GM12878 (cell line): ENCODE data around the gene CACNA1B. TPM values are rescaled to one million over a fixed set of nuclear protein-coding genes. Genes with fewer than 3 reads are reported as not detected.

ENCODE experiments used
- ATAC-seq: fragments of 200-7000 bp; cut with Tn5 transposase; 3 replicates; pipeline ENCODE4 v1.9.1; 2020; ENCODE audit warnings: mild to moderate bottlenecking, moderate library complexity
- BruUV-seq: library from RNA; stranded (reverse); fragments of 400-500 nt; replicated peaks from 2 replicates; lab custom pipeline; 2021; lab: Mats Ljungman, UMichigan
- CTCF ChIA-PET: fragments of 300-600 bp; sonication (Branson Sonifier 250); formaldehyde crosslinking; extraction: SDS; loops from one replicate; lab custom pipeline; 2021; ENCODE audit warnings: inconsistent platforms; lab: Yijun Ruan, JAX
- POLR2A ChIA-PET: fragments of 350-600 bp; formaldehyde crosslinking; extraction: SDS; loops from one replicate; lab custom pipeline; 2021; ENCODE audit warnings: inconsistent platforms; lab: Charles Lee
- RAD21 ChIA-PET: fragments of 300-600 bp; sonication (Branson Sonifier 250); formaldehyde crosslinking; loops from one replicate; lab custom pipeline; 2023; ENCODE audit warnings: antibody characterized with exemption; ENCODE audit not compliant: unreplicated experiment; lab: Charles Lee
- SMC1A ChIA-PET: fragments of 300-600 bp; sonication (Branson Sonifier 250); formaldehyde crosslinking; loops from one replicate; lab custom pipeline; 2023; ENCODE audit not compliant: unreplicated experiment, uncharacterized antibody; lab: Charles Lee
- DNase-seq: peaks from one replicate; pipeline ENCODE4 v3.0.0-alpha.2; 2011; ENCODE audit warnings: low read depth, low spot score
- FAIRE-seq: peaks from 3 replicates; lab custom pipeline; 2011; peaks lifted over from hg19 to GRCh38; lab: Jason Lieb, UNC
- H2AFZ ChIP-seq: 2 replicates; pipeline ENCODE4 v1.6.0; 2011; ENCODE audit warnings: low read depth, low read length, control low read depth; ENCODE audit not compliant: control insufficient read depth
- H3K27ac ChIP-seq: 2 replicates; pipeline ENCODE4 v1.5.1; 2011; ENCODE audit warnings: control low read depth; ENCODE audit not compliant: control insufficient read depth, insufficient read depth
- H3K27me3 ChIP-seq, 2 experiments: replicated peaks in 1 of 2; 2 replicates each; pipeline versions ENCODE4 v1.6.0 to v1.6.1; 2011; ENCODE audit warnings: low read length in 1 of 2; ENCODE audit not compliant: control insufficient read depth in 2 of 2, insufficient read depth in 2 of 2
- H3K36me3 ChIP-seq, 2 experiments: 2 replicates each; pipeline ENCODE4 v1.5.1; 2011; ENCODE audit warnings: low read length in 1 of 2; ENCODE audit not compliant: control insufficient read depth in 2 of 2, insufficient read depth in 2 of 2
- H3K4me1 ChIP-seq: 2 replicates; pipeline ENCODE4 v1.6.1; 2011; ENCODE audit warnings: mild to moderate bottlenecking, low read length, moderate library complexity, mixed read lengths; ENCODE audit not compliant: control insufficient read depth, insufficient read depth
- H3K4me2 ChIP-seq: 2 replicates; pipeline ENCODE4 v1.6.0; 2011; ENCODE audit warnings: control low read depth; ENCODE audit not compliant: control insufficient read depth, insufficient read depth
- H3K4me3 ChIP-seq: fragments of 200-600 bp; sonication (generic); 2 replicates; pipeline ENCODE4 v1.5.1; 2016
- H3K79me2 ChIP-seq: 2 replicates; pipeline ENCODE4 v1.6.0; 2011; ENCODE audit warnings: low read length; ENCODE audit not compliant: control insufficient read depth, insufficient read depth
- H3K9ac ChIP-seq: 2 replicates; pipeline ENCODE4 v1.8.0; 2011; ENCODE audit warnings: low read length, control low read depth, mixed read lengths; ENCODE audit not compliant: control insufficient read depth, insufficient read depth
- H3K9me3 ChIP-seq: replicated peaks from 3 replicates; pipeline ENCODE4 v1.5.1; 2011; ENCODE audit warnings: mild to moderate bottlenecking, low read length; ENCODE audit not compliant: control insufficient read depth, insufficient read depth
- H4K20me1 ChIP-seq: 2 replicates; pipeline ENCODE4 v1.6.0; 2011; ENCODE audit not compliant: control insufficient read depth, insufficient read depth
- ATF2 ChIP-seq: IDR thresholded peaks from 2 replicates; pipeline ENCODE4 v1.6.1; 2012; ENCODE audit warnings: low read length, inconsistent platforms
- HCFC1 ChIP-seq: fragments of 150-350 bp; IDR thresholded peaks from 2 replicates; pipeline ENCODE4 v1.6.1; 2014; ENCODE audit warnings: low read length
- HDAC2 ChIP-seq: fragments of 200-600 bp; sonication (generic); IDR thresholded peaks from 2 replicates; pipeline ENCODE4 v1.6.1; 2017
- LARP7 ChIP-seq: fragments of 450-650 bp; IDR thresholded peaks from 2 replicates; pipeline ENCODE4 v1.6.1; 2017; ENCODE audit warnings: mild to moderate bottlenecking
- NFIC ChIP-seq: IDR thresholded peaks from 2 replicates; pipeline ENCODE4 v1.6.1; 2012; ENCODE audit warnings: low read depth, mild to moderate bottlenecking, inconsistent platforms, low read length, moderate library complexity
- PAX8 ChIP-seq: fragments of 450-650 bp; IDR thresholded peaks from 2 replicates; pipeline ENCODE4 v1.6.1; 2017; ENCODE audit warnings: mild to moderate bottlenecking, moderate library complexity
- SMAD5 ChIP-seq: IDR thresholded peaks from 2 replicates; pipeline ENCODE4 v1.6.1; 2016; ENCODE audit warnings: antibody characterized with exemption, low read depth
- SREBF2 ChIP-seq: IDR thresholded peaks from 2 replicates; pipeline ENCODE4 v1.6.1; 2012; ENCODE audit warnings: mild to moderate bottlenecking, low read length
- STAT3 ChIP-seq: IDR thresholded peaks from 2 replicates; pipeline ENCODE4 v1.6.1; 2011; ENCODE audit warnings: low read depth, low read length, improper control_type of control experiment
- YBX1 ChIP-seq: fragments of 450-650 bp; IDR thresholded peaks from 2 replicates; pipeline ENCODE4 v1.6.1; 2016; ENCODE audit warnings: antibody characterized with exemption
- ZNF622 ChIP-seq: fragments of 450-650 bp; IDR thresholded peaks from 2 replicates; pipeline ENCODE4 v1.6.1; 2017; ENCODE audit warnings: mild to moderate bottlenecking, inconsistent platforms
- WGBS: methylation state at CpG from one replicate; pipeline ENCODE4 v1.1.6; 2016; ENCODE audit warnings: low lambda C conversion rate; ENCODE audit not compliant: insufficient replicate concordance, insufficient coverage; ENCODE audit errors: missing lambda C conversion rate; 5-methylcytosine and 5-hydroxymethylcytosine counted together
- in situ Hi-C: fragments of 300-500 bp; cut with MboI; formaldehyde crosslinking; loops from 9 replicates; pipeline ENCODE4 v1.14.3; 2018; ENCODE audit warnings: mixed read lengths
- intact Hi-C: fragments of 100-400 bp; cut with micrococcal nuclease; formaldehyde crosslinking; loops from one replicate; pipeline ENCODE4 v1.14.2; 2022; ENCODE audit not compliant: unreplicated experiment
- polyA plus RNA-seq, 11 experiments: library from polyadenylated mRNA; depleted of rRNA in 4 of 11; unstranded in 6 of 11; stranded (reverse) in 5 of 11; fragments of >200 nt; fragmentation: Nextera tagmentation in 4 of 11; fragmentation: Illumina TruSeq in 1 of 11; extraction: Ambion mirVana in 4 of 11; extraction: Trizol in 1 of 11; gene quantifications; 1 replicate in 1 of 11; 2 replicates in 10 of 11; pipeline versions ENCODE4 v1.2.1 to v1.2.3, GENCODE V29; 2011 to 2016; ENCODE audit warnings: inconsistent platforms in 2 of 11, missing spikeins in 2 of 11, low read depth in 1 of 11
- total RNA-seq, 4 experiments: library from RNA; depleted of rRNA in 3 of 4; stranded (reverse); fragments of >200 nt in 3 of 4; fragmentation: Illumina TruSeq in 1 of 4; extraction: Trizol in 1 of 4; gene quantifications; 2 replicates each; pipeline versions ENCODE4 v1.2.1 to v1.2.3, GENCODE V29; 2013 to 2021
- TF ChIP-seq, protein P1 (sequence below): fragments of 450-650 bp; IDR thresholded peaks from 2 replicates; pipeline ENCODE4 v1.6.1; 2017; ENCODE audit warnings: low read depth, mild to moderate bottlenecking, moderate library complexity
- TF ChIP-seq, protein P2 (sequence below): IDR thresholded peaks from 2 replicates; pipeline ENCODE4 v1.6.1; 2012; ENCODE audit warnings: low read depth, low read length, improper control_type of control experiment

Gene CACNA1B
- total and polyA plus RNA-seq, 10 of the 15 experiments (the other 5 are each of a cell fraction or from before 2014, with no cell fraction given): 0.01 to 0.03 (median 0.01) TPM; not detected in 7

DNA sequence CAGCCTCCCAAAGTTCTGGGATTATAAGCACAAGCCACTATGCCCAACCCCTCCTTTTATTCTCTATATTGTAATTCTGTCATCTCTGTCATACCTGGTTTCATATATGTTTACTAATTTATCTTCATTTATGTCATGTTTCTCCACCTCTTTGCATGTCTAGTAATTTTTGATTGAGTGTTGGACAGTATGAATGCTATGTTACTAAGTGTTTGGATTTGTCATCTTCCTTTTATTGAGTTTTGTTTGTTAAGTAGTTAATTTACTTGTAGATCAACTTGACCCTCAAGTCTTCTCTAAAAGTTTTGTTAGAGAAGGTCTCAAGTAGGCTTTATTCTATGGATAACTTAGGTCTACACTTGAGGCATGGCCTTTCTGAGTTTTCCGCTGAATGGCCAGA lies 17.2 kb upstream of the CACNA1B start:
- TF ChIP-seq ZNF622 (no peak), YBX1 (no peak), PAX8 (no peak), SREBF2 (no peak)
- TF ChIP-seq, protein P1, sequence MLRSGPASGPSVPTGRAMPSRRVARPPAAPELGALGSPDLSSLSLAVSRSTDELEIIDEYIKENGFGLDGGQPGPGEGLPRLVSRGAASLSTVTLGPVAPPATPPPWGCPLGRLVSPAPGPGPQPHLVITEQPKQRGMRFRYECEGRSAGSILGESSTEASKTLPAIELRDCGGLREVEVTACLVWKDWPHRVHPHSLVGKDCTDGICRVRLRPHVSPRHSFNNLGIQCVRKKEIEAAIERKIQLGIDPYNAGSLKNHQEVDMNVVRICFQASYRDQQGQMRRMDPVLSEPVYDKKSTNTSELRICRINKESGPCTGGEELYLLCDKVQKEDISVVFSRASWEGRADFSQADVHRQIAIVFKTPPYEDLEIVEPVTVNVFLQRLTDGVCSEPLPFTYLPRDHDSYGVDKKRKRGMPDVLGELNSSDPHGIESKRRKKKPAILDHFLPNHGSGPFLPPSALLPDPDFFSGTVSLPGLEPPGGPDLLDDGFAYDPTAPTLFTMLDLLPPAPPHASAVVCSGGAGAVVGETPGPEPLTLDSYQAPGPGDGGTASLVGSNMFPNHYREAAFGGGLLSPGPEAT: no peak
- Histone ChIP-seq H3K9me3 (no peaks in the 10 kb centered on the region; the same call in 2 of the 3 replicates), H3K9ac (no peak overlapping the region), H3K4me1 (no peaks in the 10 kb centered on the region), H3K27ac (no peak overlapping the region), H3K4me2 (no peak overlapping the region), H3K27me3 (no peaks in the 10 kb centered on the region), H2AFZ (no peak overlapping the region), H3K4me3 (no peak overlapping the region), H3K79me2 (no peaks in the 10 kb centered on the region), H3K36me3 (no peaks in the 10 kb centered on the region), H4K20me1 (no peaks in the 10 kb centered on the region)
- ChIA-PET POLR2A (no interaction called here), SMC1A (no interaction called here), CTCF (no interaction called here), RAD21 (no interaction called here)
- 93% methylated on average over 1 of the region's 1 CpG for WGBS
- ATAC-seq (no peak), DNase-seq (no peak), FAIRE-seq (no peak)
- no TSS peak for BruUV-seq
- in situ Hi-C loops: no loop called here
- intact Hi-C loops: no loop called here

GRCh38 chr9:137865581-137866145 lies 11.9 kb upstream of the CACNA1B start:
- Histone ChIP-seq H3K9ac (no peak overlapping the region), H3K4me2 (no peak overlapping the region), H3K4me3 (no peak overlapping the region), H3K9me3 (no peaks in the 10 kb centered on the region; the same call in 2 of the 3 replicates), H4K20me1 (no peaks in the 10 kb centered on the region), H3K27me3 (no peaks in the 10 kb centered on the region), H3K36me3 (no peaks in the 10 kb centered on the region), H3K79me2 (no peaks in the 10 kb centered on the region), H3K27ac (no peak overlapping the region), H3K4me1 (peaks cover 10% of the 10 kb centered on the region), H2AFZ (no peak overlapping the region)
- FAIRE-seq (no peak), DNase-seq (no peak), ATAC-seq (no peak)
- SMC1A ChIA-PET: no interaction called here
- TF ChIP-seq HDAC2: no peak
- TF ChIP-seq HCFC1: no peak
- TF ChIP-seq NFIC: no peak
- no peak for TF ChIP-seq YBX1
- TF ChIP-seq, protein P2, sequence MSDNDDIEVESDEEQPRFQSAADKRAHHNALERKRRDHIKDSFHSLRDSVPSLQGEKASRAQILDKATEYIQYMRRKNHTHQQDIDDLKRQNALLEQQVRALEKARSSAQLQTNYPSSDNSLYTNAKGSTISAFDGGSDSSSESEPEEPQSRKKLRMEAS: no peak
- TF ChIP-seq LARP7: no peak
- TF ChIP-seq ATF2: no peak
- no peak for TF ChIP-seq STAT3
- TF ChIP-seq SMAD5: no peak
- POLR2A ChIA-PET: interaction anchor here (0.5 kb wide), 1 partner anchor 228 kb away, joined by 5 read pairs; no protein-coding TSS in a partner anchor
- no TSS peak for BruUV-seq
- CTCF ChIA-PET: no interaction called here
- WGBS: 49% methylated on average over 18 of the region's 18 CpGs
- RAD21 ChIA-PET: interaction anchor here (1.0 kb wide), 1 partner anchor 31 kb away, joined by 3 read pairs; no protein-coding TSS in a partner anchor
- in situ Hi-C loops: no loop called here
- intact Hi-C loops: no loop called here
